Neural progenitor cell (in vitro differentiated cells): Measurements from ENCODE around the gene MEX3D. TPM values are rescaled to one million over a fixed set of nuclear protein-coding genes. Genes with fewer than 3 reads are reported as not detected.

Source experiments
- DNase-seq: peaks from one replicate; pipeline ENCODE4 v3.0.0-alpha.2; 2016; ENCODE audit warnings: low spot score
- H2AFZ ChIP-seq: fragments of 200-600 bp; sonication (generic); replicated peaks from 2 replicates; pipeline ENCODE4 v1.6.1; 2016; ENCODE audit warnings: antibody characterized with exemption
- H3F3A ChIP-seq: fragments of 200-600 bp; sonication (generic); 2 replicates; pipeline ENCODE4 v1.6.1; 2016; ENCODE audit warnings: antibody characterized with exemption, low read depth
- H3K27ac ChIP-seq: fragments of 200-600 bp; sonication (generic); 2 replicates; pipeline ENCODE4 v1.5.1; 2016; ENCODE audit warnings: mild to moderate bottlenecking
- H3K27me3 ChIP-seq: fragments of 200-600 bp; sonication (generic); 2 replicates; pipeline ENCODE4 v1.6.1; 2016; ENCODE audit warnings: mild to moderate bottlenecking, moderate library complexity
- H3K36me3 ChIP-seq: fragments of 200-600 bp; sonication (generic); 2 replicates; pipeline ENCODE4 v1.5.1; 2016
- H3K4me1 ChIP-seq: fragments of 200-600 bp; sonication (generic); 2 replicates; pipeline ENCODE4 v1.6.1; 2016; ENCODE audit warnings: mixed run types
- H3K4me2 ChIP-seq: fragments of 200-600 bp; sonication (generic); 2 replicates; pipeline ENCODE4 v1.6.1; 2016
- H3K4me3 ChIP-seq: fragments of 200-600 bp; sonication (generic); 2 replicates; pipeline ENCODE4 v1.5.1; 2016
- H3K79me2 ChIP-seq: fragments of 200-600 bp; sonication (generic); 2 replicates; pipeline ENCODE4 v1.6.1; 2016; ENCODE audit warnings: low read depth
- H3K9ac ChIP-seq: fragments of 200-600 bp; sonication (generic); 2 replicates; pipeline ENCODE4 v1.6.1; 2016
- H3K9me3 ChIP-seq: fragments of 200-600 bp; sonication (generic); 2 replicates; pipeline ENCODE4 v1.5.1; 2016; ENCODE audit warnings: low read depth
- H4K20me1 ChIP-seq: fragments of 200-600 bp; sonication (generic); 2 replicates; pipeline ENCODE4 v1.6.1; 2016; ENCODE audit warnings: low read depth
- H3K27ac Mint-ChIP-seq: 3 replicates; pipeline ENCODE4 v1.8.0; 2021; ENCODE audit warnings: mixed read lengths
- H3K27me3 Mint-ChIP-seq: 2 replicates; pipeline ENCODE4 v1.8.0; 2022; ENCODE audit warnings: low read depth, mild to moderate bottlenecking, inconsistent platforms, moderate library complexity, mixed read lengths; ENCODE audit not compliant: insufficient read depth
- H3K36me3 Mint-ChIP-seq: 3 replicates; pipeline ENCODE4 v1.8.0; 2021; ENCODE audit warnings: mixed read lengths
- H3K4me1 Mint-ChIP-seq: 3 replicates; pipeline ENCODE4 v1.8.0; 2021; ENCODE audit warnings: mixed read lengths
- H3K4me3 Mint-ChIP-seq: 3 replicates; pipeline ENCODE4 v1.8.0; 2021; ENCODE audit warnings: mild to moderate bottlenecking, moderate library complexity, mixed read lengths
- H3K9me3 Mint-ChIP-seq: 3 replicates; pipeline ENCODE4 v1.8.0; 2020; ENCODE audit warnings: mixed read lengths
- CTCF ChIP-seq: fragments of 200-600 bp; sonication (generic); IDR thresholded peaks from 2 replicates; pipeline ENCODE4 v1.5.1; 2017; ENCODE audit warnings: antibody characterized with exemption, mild to moderate bottlenecking
- EZH2 ChIP-seq: fragments of 200-600 bp; sonication (generic); IDR thresholded peaks from 2 replicates; pipeline ENCODE4 v1.6.1; 2017; ENCODE audit warnings: antibody characterized with exemption, mild to moderate bottlenecking, moderate library complexity
- EZH2phosphoT487 ChIP-seq: fragments of 200-600 bp; sonication (generic); IDR thresholded peaks from 2 replicates; pipeline ENCODE4 v1.6.1; 2017; ENCODE audit warnings: antibody characterized with exemption
- total RNA-seq: library from RNA; depleted of rRNA; stranded (reverse); fragments of >200 nt; gene quantifications from 2 replicates; pipeline ENCODE4 v1.2.3, GENCODE V29; 2015; ENCODE audit warnings: low replicate concordance

Gene MEX3D
- total RNA-seq, 1 donor from 2014 or later, result 15.9 TPM

- Mint-ChIP-seq H3K27me3 (peaks cover 8% of the 10 kb centered on the region), H3K4me3 (no peak overlapping the region), H3K27ac (no peak overlapping the region), H3K9me3 (no peaks in the 10 kb centered on the region), H3K36me3 (peaks cover 5% of the 10 kb centered on the region), H3K4me1 (peaks cover 8% of the 10 kb centered on the region)
- no peak overlapping the region for H3K4me3 ChIP-seq
- H3K27me3 ChIP-seq, result no peaks in the 10 kb centered on the region
- H3K9me3 ChIP-seq, result no peaks in the 10 kb centered on the region
- H3K9ac ChIP-seq, result no peak overlapping the region
- peaks cover 3% of the 10 kb centered on the region for H3K79me2 ChIP-seq
- no peak for DNase-seq
- H4K20me1 ChIP-seq, result peaks cover 15% of the 10 kb centered on the region
- TF ChIP-seq CTCF (no peak), EZH2 (no peak), EZH2phosphoT487 (no peak)
- H3K4me2 ChIP-seq, result no peak overlapping the region
- peak overlapping the region; percentile 53 for H3K27ac ChIP-seq
- H2AFZ ChIP-seq, result no peak overlapping the region
- H3K4me1 ChIP-seq, result no peaks in the 10 kb centered on the region
- H3K36me3 ChIP-seq, result no peaks in the 10 kb centered on the region
- peaks cover 56% of the 10 kb centered on the region for H3F3A ChIP-seq
Observed at GRCh38 chr19:1609680-1610474, 41.8 kb upstream of the MEX3D start.

GRCh38 chr19:1609103-1609396 is 40.9 kb upstream of the MEX3D start:
- no peak for DNase-seq
- H3F3A ChIP-seq, result peaks cover 56% of the 10 kb centered on the region
- peaks cover 15% of the 10 kb centered on the region for H4K20me1 ChIP-seq
- no peaks in the 10 kb centered on the region for H3K36me3 ChIP-seq
- no peaks in the 10 kb centered on the region for H3K9me3 Mint-ChIP-seq
- H3K9ac ChIP-seq, result no peak overlapping the region
- peaks cover 12% of the 10 kb centered on the region for H3K79me2 ChIP-seq
- H2AFZ ChIP-seq, result no peak overlapping the region
- peak overlapping the region; percentile 63 for H3K27ac ChIP-seq
- TF ChIP-seq CTCF (no peak), EZH2phosphoT487 (no peak), EZH2 (no peak)
- peaks cover 3% of the 10 kb centered on the region for H3K4me1 ChIP-seq
- H3K4me3 Mint-ChIP-seq, result no peak overlapping the region
- peaks cover 4% of the 10 kb centered on the region for H3K36me3 Mint-ChIP-seq
- H3K27ac Mint-ChIP-seq, result no peak overlapping the region
- no peaks in the 10 kb centered on the region for H3K9me3 ChIP-seq
- H3K4me1 Mint-ChIP-seq, result peaks cover 14% of the 10 kb centered on the region
- H3K4me2 ChIP-seq, result no peak overlapping the region
- H3K4me3 ChIP-seq, result no peak overlapping the region
- H3K27me3 Mint-ChIP-seq, result peaks cover 10% of the 10 kb centered on the region
- no peaks in the 10 kb centered on the region for H3K27me3 ChIP-seq

DNA sequence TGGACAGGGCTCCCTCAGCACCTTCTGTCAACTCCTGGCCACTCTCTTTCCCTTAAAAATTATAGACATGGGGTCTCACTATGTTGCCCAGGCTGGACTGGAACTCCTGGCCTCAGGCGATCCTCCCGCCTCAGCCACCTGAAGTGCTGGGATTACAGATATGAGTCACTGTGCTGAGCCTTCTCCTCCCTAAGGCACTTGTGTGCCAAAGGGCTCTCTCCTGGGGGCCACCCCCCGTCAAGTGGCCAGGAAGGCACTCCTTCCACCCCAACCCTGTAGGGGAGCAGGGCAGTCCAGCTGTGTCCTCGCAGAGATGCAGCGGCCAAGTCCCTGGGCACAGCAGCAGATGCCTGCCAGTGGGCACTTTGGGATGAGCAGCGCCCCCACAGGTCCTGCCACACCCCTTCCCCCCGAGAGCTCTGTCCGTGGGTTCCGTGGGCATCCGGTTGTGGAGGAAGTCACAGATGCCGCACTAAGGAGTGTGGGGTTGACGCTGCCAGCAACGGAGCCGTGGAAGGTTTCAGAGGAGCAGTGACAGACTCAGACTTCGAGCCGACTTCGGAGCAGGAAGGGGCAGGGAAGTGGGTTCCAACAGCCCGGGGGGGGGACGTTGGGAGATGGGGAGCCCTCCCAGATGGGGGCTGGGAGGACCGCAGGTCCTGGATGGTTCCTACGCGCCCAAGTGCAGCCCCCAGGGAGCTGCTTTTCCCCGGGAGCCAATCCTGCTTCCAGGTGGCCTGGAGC is 40.4 kb upstream of the MEX3D start:
- H3K36me3 ChIP-seq, result no peaks in the 10 kb centered on the region

More for the DNA sequence above, 40.4 kb upstream of the MEX3D start:
- no peak overlapping the region for H3K4me2 ChIP-seq
- peaks cover 4% of the 10 kb centered on the region for H3K36me3 Mint-ChIP-seq
- peaks cover 5% of the 10 kb centered on the region for H3K4me1 ChIP-seq
- H3K4me1 Mint-ChIP-seq, result peaks cover 14% of the 10 kb centered on the region
- no peaks in the 10 kb centered on the region for H3K27me3 ChIP-seq
- H3F3A ChIP-seq, result peaks cover 56% of the 10 kb centered on the region
- H3K4me3 ChIP-seq, result no peak overlapping the region
- no peak for DNase-seq
- no peak for TF ChIP-seq EZH2phosphoT487
- TF ChIP-seq EZH2, result no peak
- no peak for TF ChIP-seq CTCF
- H3K9me3 ChIP-seq, result no peaks in the 10 kb centered on the region
- peaks cover 17% of the 10 kb centered on the region for H3K79me2 ChIP-seq
- no peaks in the 10 kb centered on the region for H3K9me3 Mint-ChIP-seq
- H2AFZ ChIP-seq, result no peak overlapping the region
- H3K27ac ChIP-seq, result peak overlapping the region; percentile 63
- no peak overlapping the region for H3K4me3 Mint-ChIP-seq
- H3K9ac ChIP-seq, result no peak overlapping the region
- no peak overlapping the region for H3K27ac Mint-ChIP-seq
- H4K20me1 ChIP-seq, result peaks cover 18% of the 10 kb centered on the region
- peaks cover 10% of the 10 kb centered on the region for H3K27me3 Mint-ChIP-seq
